Keratinocyte (primary cell): ENCODE results near the gene RNF151.

Experiments used
- CTCF ChIP-seq, 3 experiments: IDR thresholded peaks in 1 of 3; conservative IDR thresholded peaks in 1 of 3; optimal IDR thresholded peaks in 1 of 3; 2 replicates in 2 of 3; 3 replicates in 1 of 3; pipeline versions ENCODE3 to v1.5.1; 2011; ENCODE audit warnings: low read length in 3 of 3, mild to moderate bottlenecking in 3 of 3, moderate library complexity in 2 of 3, control low read depth in 1 of 3, inconsistent platforms in 1 of 3; ENCODE audit not compliant: insufficient read depth in 2 of 3; ENCODE audit errors: extremely low read depth in 1 of 3
- EZH2 ChIP-seq: IDR thresholded peaks from one replicate; pipeline ENCODE4 v1.6.1; 2012; ENCODE audit warnings: inconsistent platforms, mild to moderate bottlenecking, low read length, moderate library complexity

GRCh38 chr16:1944612-1945199, 21.9 kb upstream of the RNF151 start:
- TF ChIP-seq CTCF (optimal IDR thresholded peaks at IDR 0.05 in 1 of 3, IDR thresholded peaks at IDR 0.05 in 1 of 3, conservative IDR thresholded peaks at IDR 0.05 in 1 of 3; ENCODE audit: extremely low read depth in 1 of 3, insufficient read depth in 2 of 3, low read length in 3 of 3) (no peak), EZH2 (no peak)
